Thoracic aorta (tissue), 2 donors: ENCODE results near the gene CBX2. TPM values are rescaled to one million over a fixed set of nuclear protein-coding genes. Genes with fewer than 3 reads are reported as not detected.

Experiments used
- ATAC-seq: fragments of 150-250 bp; one replicate; pipeline ENCODE4 v1.8.0; 2017; ENCODE audit warnings: low read depth; ENCODE audit not compliant: insufficient number of reproducible peaks, low FRiP score
- DNase-seq: peaks from one replicate; pipeline ENCODE4 v3.0.0-alpha.2; 2020; ENCODE audit warnings: low spot score
- H3K27ac ChIP-seq, 2 donors: fragments of 200-600 bp; sonication (generic); 1 replicate in 1 of 2; 2 replicates in 1 of 2; pipeline ENCODE4 v1.5.1; 2016; ENCODE audit warnings: mild to moderate bottlenecking in 2 of 2, moderate library complexity in 2 of 2
- H3K27me3 ChIP-seq: fragments of 200-600 bp; sonication (generic); replicated peaks from 2 replicates; pipeline ENCODE4 v1.6.0; 2016; ENCODE audit warnings: mild to moderate bottlenecking; ENCODE audit not compliant: insufficient read depth
- H3K36me3 ChIP-seq: fragments of 200-600 bp; sonication (generic); one replicate; pipeline ENCODE4 v1.5.1; 2016
- H3K4me1 ChIP-seq, 2 donors: fragments of 200-600 bp; sonication (generic); 1 replicate in 1 of 2; 2 replicates in 1 of 2; pipeline versions ENCODE4 v1.5.1 to v1.6.0; 2016; ENCODE audit warnings: low read depth in 2 of 2, mild to moderate bottlenecking in 1 of 2; ENCODE audit not compliant: control insufficient read depth in 1 of 2
- H3K4me3 ChIP-seq: fragments of 200-600 bp; sonication (generic); 2 replicates; pipeline ENCODE4 v1.5.1; 2016; ENCODE audit warnings: mild to moderate bottlenecking
- H3K9me3 ChIP-seq: fragments of 200-600 bp; sonication (generic); 2 replicates; pipeline ENCODE4 v1.5.1; 2016
- CTCF ChIP-seq: fragments of 200-600 bp; sonication (generic); IDR thresholded peaks from one replicate; pipeline ENCODE4 v1.5.1; 2019; ENCODE audit warnings: antibody characterized with exemption
- total RNA-seq, 2 donors: library from RNA; depleted of rRNA; stranded (reverse); fragments of >200 nt; gene quantifications; one replicate each; pipeline versions ENCODE4 v1.1.0 to v1.2.3, GENCODE V29; 2016

The CBX2 gene
- total RNA-seq, 2 donors from 2014 or later: 0.14 TPM; not detected in 1

- ATAC-seq: no peak
Observed at GRCh38 chr17:79811011-79811867, 33.3 kb downstream of the CBX2 start.

GRCh38 chr17:79811868-79812352 lies 34.0 kb downstream of the CBX2 start:
- Histone ChIP-seq H3K36me3 (no peaks in the 10 kb centered on the region), H3K9me3 (no peaks in the 10 kb centered on the region), H3K27ac (no peak overlapping the region), H3K27me3 (peaks cover 44% of the 10 kb centered on the region), H3K4me1 (peaks cover 18 to 37% of the 10 kb centered on the region in 2 donors), H3K4me3 (no peak overlapping the region)
- ATAC-seq: no peak
- no peak for DNase-seq
- TF ChIP-seq CTCF: no peak

More at GRCh38 chr17:79811011-79811867, 33.3 kb downstream of the CBX2 start:
- peak; percentile 35 for TF ChIP-seq CTCF
- H3K36me3 ChIP-seq: no peaks in the 10 kb centered on the region
- H3K27ac ChIP-seq: no peak overlapping the region
- no peaks in the 10 kb centered on the region for H3K9me3 ChIP-seq
- no peak for DNase-seq
- peaks cover 48% of the 10 kb centered on the region for H3K27me3 ChIP-seq
- no peak overlapping the region for H3K4me3 ChIP-seq
- peaks cover 18 to 37% of the 10 kb centered on the region in 2 donors for H3K4me1 ChIP-seq

GRCh38 chr17:79812353-79813258 lies 34.7 kb downstream of the CBX2 start:
- ATAC-seq: no peak
- Histone ChIP-seq H3K4me1 (peaks cover 18 to 37% of the 10 kb centered on the region in 2 donors), H3K36me3 (no peaks in the 10 kb centered on the region), H3K9me3 (no peaks in the 10 kb centered on the region), H3K4me3 (peak overlapping the region; percentile 47), H3K27me3 (peaks cover 44% of the 10 kb centered on the region), H3K27ac (no peak overlapping the region)
- no peak for DNase-seq
- TF ChIP-seq CTCF: no peak

- no peak for TF ChIP-seq CTCF
- Histone ChIP-seq H3K27ac (no peak overlapping the region), H3K4me1 (peaks cover 18 to 37% of the 10 kb centered on the region in 2 donors)
Observed at GRCh38 chr17:79813297-79814126, 35.6 kb downstream of the CBX2 start.

More at GRCh38 chr17:79813297-79814126, 35.6 kb downstream of the CBX2 start:
- DNase-seq (no peak), ATAC-seq (no peak)
- H3K36me3 ChIP-seq: no peaks in the 10 kb centered on the region
- no peaks in the 10 kb centered on the region for H3K9me3 ChIP-seq
- H3K27me3 ChIP-seq: peaks cover 36% of the 10 kb centered on the region
- H3K4me3 ChIP-seq: peak overlapping the region; percentile 47
